Progenitor cell of endocrine pancreas (in vitro differentiated cells): Measurements from ENCODE around the gene F10. TPM values are rescaled to one million over a fixed set of nuclear protein-coding genes. Genes with fewer than 3 reads are reported as not detected.

Source experiments
- DNase-seq: peaks from one replicate; pipeline ENCODE4 v3.0.0; 2021; ENCODE audit warnings: low spot score; ENCODE audit not compliant: unreplicated experiment
- H3K27ac Mint-ChIP-seq: 2 replicates; pipeline ENCODE4 v1.8.0; 2021; ENCODE audit warnings: mild to moderate bottlenecking, moderate library complexity, mixed read lengths
- H3K27me3 Mint-ChIP-seq: 2 replicates; pipeline ENCODE4 v1.8.0; 2021; ENCODE audit warnings: mixed read lengths
- H3K36me3 Mint-ChIP-seq: 2 replicates; pipeline ENCODE4 v1.8.0; 2022; ENCODE audit warnings: mixed read lengths; ENCODE audit not compliant: insufficient read depth
- H3K4me1 Mint-ChIP-seq: 2 replicates; pipeline ENCODE4 v1.8.0; 2021; ENCODE audit warnings: low read depth, mixed read lengths
- H3K4me3 Mint-ChIP-seq: 2 replicates; pipeline ENCODE4 v1.8.0; 2021; ENCODE audit warnings: low read depth, mild to moderate bottlenecking, moderate library complexity, mixed read lengths
- H3K9me3 Mint-ChIP-seq: 2 replicates; pipeline ENCODE4 v1.8.0; 2021; ENCODE audit warnings: low read depth, mixed read lengths
- total RNA-seq: library from RNA; stranded (reverse); gene quantifications from 2 replicates; pipeline ENCODE4 v1.2.1, GENCODE V29; 2021
- TF ChIP-seq, protein P1 (sequence below): fragments of 200-600 bp; sonication (generic); IDR thresholded peaks from one replicate; pipeline ENCODE4 v1.5.0; 2021; ENCODE audit warnings: antibody characterized with exemption, mild to moderate bottlenecking; ENCODE audit not compliant: unreplicated experiment

F10 gene
- total RNA-seq, 1 donor from 2014 or later: 30.2 TPM

DNA sequence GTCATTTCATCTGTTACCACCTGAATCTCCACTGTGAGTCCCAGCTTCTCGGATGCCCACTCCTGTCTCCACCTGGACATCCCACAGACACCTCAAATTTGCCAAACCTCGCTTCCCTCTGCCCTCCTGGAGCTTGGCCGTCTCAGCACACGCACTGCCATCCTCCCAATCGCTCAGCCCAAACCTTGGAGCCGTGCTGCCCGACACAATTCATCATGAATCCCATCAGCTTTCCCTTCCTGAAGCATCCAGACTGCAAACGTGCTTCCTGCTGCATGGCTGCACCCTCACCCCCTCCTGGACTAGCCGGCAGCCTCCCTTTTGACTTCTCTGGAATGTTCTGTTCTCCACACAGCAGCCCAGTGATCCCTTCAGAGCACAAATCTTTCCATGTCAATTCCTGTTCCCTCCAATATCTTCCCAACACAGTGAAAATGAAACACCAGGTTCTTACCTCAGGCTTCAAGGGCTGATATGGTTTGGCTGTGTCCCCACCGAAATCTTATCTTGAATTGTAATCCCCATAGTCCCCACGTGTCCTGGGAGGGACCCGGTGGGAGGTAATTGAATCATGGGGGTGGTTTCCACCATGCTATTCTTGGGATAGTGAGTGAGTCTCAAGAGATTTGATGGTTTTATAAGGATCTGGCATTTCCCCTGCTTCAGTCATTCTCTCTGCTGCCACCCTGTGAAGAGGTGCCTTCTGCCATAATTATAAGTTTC lies 34.8 kb downstream of the F10 start:
- TF ChIP-seq, protein P1, sequence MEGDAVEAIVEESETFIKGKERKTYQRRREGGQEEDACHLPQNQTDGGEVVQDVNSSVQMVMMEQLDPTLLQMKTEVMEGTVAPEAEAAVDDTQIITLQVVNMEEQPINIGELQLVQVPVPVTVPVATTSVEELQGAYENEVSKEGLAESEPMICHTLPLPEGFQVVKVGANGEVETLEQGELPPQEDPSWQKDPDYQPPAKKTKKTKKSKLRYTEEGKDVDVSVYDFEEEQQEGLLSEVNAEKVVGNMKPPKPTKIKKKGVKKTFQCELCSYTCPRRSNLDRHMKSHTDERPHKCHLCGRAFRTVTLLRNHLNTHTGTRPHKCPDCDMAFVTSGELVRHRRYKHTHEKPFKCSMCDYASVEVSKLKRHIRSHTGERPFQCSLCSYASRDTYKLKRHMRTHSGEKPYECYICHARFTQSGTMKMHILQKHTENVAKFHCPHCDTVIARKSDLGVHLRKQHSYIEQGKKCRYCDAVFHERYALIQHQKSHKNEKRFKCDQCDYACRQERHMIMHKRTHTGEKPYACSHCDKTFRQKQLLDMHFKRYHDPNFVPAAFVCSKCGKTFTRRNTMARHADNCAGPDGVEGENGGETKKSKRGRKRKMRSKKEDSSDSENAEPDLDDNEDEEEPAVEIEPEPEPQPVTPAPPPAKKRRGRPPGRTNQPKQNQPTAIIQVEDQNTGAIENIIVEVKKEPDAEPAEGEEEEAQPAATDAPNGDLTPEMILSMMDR: no peak
- no peak overlapping the region for H3K27ac Mint-ChIP-seq
- H3K4me1 Mint-ChIP-seq: peaks cover 12% of the 10 kb centered on the region
- H3K27me3 Mint-ChIP-seq: peaks cover 28% of the 10 kb centered on the region
- no peak overlapping the region for H3K4me3 Mint-ChIP-seq
- no peak for DNase-seq
- H3K9me3 Mint-ChIP-seq: no peaks in the 10 kb centered on the region
- H3K36me3 Mint-ChIP-seq: no peaks in the 10 kb centered on the region

DNA sequence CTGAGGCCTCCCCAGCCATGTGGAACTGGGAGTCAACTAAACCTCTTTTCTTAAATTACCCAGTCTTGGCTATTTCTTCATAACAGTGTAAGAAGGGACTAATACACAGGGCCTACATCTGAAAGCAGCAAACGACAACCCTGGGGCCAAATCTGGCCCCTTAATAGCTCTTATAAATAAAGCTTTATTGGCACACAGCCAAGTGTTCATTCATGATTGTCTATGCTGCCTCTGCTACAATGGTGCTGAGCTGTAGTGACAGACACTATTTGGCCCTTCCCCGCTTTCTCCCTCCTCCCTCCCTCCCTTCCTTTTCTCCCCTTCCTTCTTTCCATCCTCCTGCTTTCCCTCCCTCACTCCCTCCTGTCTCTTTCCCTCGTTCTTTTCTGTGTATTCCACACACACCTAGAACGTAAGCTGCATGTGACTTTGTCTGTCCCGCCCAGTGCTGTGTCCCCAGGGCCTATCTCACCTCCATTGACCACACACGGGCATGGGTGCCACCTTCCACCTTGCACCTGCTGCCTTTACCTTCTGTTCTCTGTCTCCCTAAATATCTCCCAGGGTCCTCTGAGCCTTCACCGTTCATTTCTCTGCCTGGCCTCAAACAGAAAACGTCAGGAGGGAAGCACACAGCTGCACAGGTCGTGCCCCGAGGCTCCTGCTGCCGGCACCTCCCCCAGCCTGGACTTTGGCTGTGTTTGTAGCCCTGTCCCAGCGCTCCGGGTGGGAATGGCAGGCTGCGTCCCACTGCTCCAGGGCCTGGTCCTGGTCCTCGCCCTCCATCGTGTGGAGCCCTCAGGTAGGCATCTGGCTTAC lies 35.5 kb downstream of the F10 start, which contains the start of gene PROZ:
PROZ (plus strand) TSS at position 720 of the 819 bp plus-strand sequence; CDS start at position 733, 13 bp downstream.
- Mint-ChIP-seq H3K27me3 (peaks cover 25% of the 10 kb centered on the region), H3K27ac (peak within 1 kb of the TSS; percentile 73), H3K36me3 (no peaks in the 10 kb centered on the region), H3K9me3 (no peaks in the 10 kb centered on the region), H3K4me1 (peaks cover 10% of the 10 kb centered on the region), H3K4me3 (no peak within 1 kb of the TSS)
- DNase-seq: no peak
- TF ChIP-seq, protein P1: no peak

DNA sequence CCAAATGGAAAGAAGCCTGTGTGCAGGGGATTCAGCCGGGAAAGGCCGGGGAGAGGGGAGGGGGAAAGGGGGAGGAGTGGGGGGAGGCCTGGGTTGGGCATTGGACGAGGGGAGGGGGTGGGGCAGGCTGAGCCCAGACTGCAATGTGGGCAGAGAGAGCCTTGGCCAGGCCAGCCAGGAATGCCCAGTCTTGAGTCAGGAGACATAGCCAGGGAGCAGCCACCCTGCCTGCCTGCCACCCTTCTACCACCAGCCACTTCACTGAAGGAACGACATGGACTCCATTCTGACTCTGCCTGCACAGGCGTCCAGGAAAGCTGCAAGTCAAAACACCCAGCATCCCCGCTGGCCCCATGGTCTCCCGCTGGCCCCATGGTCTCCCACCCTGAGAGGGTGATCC lies 36.3 kb downstream of the F10 start:
- TF ChIP-seq, protein P1: no peak
- no peaks in the 10 kb centered on the region for H3K36me3 Mint-ChIP-seq
- no peak overlapping the region for H3K4me3 Mint-ChIP-seq
- DNase-seq: no peak
- no peak overlapping the region for H3K27ac Mint-ChIP-seq
- peaks cover 31% of the 10 kb centered on the region for H3K27me3 Mint-ChIP-seq
- no peaks in the 10 kb centered on the region for H3K9me3 Mint-ChIP-seq
- H3K4me1 Mint-ChIP-seq: peaks cover 10% of the 10 kb centered on the region

DNA sequence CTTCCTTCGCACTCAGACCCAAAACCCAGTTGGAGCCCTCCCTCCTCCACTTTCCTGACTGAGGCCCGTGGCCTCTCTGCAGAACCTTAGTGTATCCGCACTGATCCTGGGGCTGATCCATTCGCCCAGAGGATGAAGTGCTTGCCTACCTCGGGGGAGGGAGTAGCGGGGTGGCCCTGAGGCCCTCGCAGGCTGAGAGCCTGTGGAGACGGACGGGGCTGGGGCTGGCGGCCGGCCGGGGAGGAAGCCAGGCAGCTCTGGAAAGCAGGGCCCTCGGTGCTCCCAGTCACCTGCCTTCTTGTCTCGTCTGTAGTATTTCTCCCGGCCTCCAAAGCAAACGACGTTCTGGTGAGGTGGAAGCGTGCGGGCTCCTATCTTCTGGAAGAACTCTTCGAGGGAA lies 37.1 kb downstream of the F10 start:
- peaks cover 35% of the 10 kb centered on the region for H3K27me3 Mint-ChIP-seq
- TF ChIP-seq, protein P1: no peak
- H3K36me3 Mint-ChIP-seq: no peaks in the 10 kb centered on the region
- no peak overlapping the region for H3K27ac Mint-ChIP-seq
- no peak overlapping the region for H3K4me3 Mint-ChIP-seq
- no peaks in the 10 kb centered on the region for H3K9me3 Mint-ChIP-seq
- DNase-seq: no peak
- H3K4me1 Mint-ChIP-seq: peaks cover 10% of the 10 kb centered on the region

DNA sequence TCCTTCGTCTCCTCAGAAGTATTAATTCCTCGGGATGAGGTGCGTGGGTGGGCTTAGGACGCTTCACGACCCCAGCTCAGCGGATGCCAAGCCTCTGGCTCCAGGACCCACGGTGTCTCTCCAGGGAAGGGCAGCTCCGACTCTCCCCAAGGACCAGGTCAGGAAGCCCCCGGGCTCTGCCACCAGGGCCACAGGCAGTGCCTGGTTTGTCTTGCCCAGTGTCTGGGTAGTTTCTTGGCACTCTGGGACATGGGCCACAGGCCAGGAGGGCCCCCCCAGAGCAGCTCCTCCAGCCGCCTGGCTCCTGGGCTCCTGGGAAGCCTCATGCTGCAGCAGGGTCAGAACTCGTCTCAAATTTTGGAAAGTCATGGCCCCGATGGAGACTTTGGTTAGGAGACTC lies 38.4 kb downstream of the F10 start:
- Mint-ChIP-seq H3K27me3 (peaks cover 35% of the 10 kb centered on the region), H3K36me3 (peaks cover 2% of the 10 kb centered on the region), H3K27ac (no peak overlapping the region), H3K9me3 (no peaks in the 10 kb centered on the region), H3K4me1 (peaks cover 10% of the 10 kb centered on the region), H3K4me3 (no peak overlapping the region)
- TF ChIP-seq, protein P1: no peak
- no peak for DNase-seq
